ENCODE results near the gene HSF2. TPM values are rescaled to one million over a fixed set of nuclear protein-coding genes. Genes with fewer than 3 reads are reported as not detected.

The HSF2 gene
- total and polyA plus RNA-seq, 10 of the 15 experiments (the other 5 are each of a cell fraction or from before 2014, with no cell fraction given) = 9.5 to 38.3 (median 16.8) TPM

- no peak for TF ChIP-seq ZNF622 (IDR thresholded peaks at IDR 0.05)
- TF ChIP-seq TCF12 (IDR thresholded peaks at IDR 0.05; ENCODE audit: low read depth, low read length) = no peak
Observed at GRCh38 chr6:122374307-122374706, 25.1 kb upstream of the HSF2 start (continued).

DNA sequence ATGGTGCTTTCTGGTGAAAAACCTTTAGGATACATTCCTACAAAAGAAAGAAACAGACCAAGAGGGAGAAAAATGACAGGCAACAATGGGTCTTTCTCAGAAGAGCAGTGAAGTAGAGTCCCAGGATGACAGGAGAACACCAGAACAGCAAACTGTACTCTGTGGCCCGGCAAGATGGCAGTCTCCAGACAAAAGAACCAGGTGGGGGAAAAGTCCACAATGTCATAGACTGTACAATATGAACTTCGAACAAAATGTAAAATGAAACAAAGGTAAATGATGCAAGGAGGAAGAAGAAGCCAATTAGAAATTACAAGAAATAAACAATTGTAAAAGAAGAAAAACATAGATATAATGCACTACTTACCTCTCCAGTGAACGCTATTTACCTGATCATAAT lies 23.2 kb upstream of the HSF2 start:
- in situ Hi-C loops (cut with MboI) = no loop called here
- RAD21 ChIA-PET (ENCODE audit: unreplicated experiment) = no interaction called here

More for the DNA sequence above, 23.2 kb upstream of the HSF2 start:
- ATAC-seq = peak; percentile 69
- Histone ChIP-seq H3K9me3 (replicated peaks; ENCODE audit: control insufficient read depth, insufficient read depth, low read length) (no peaks in the 10 kb centered on the region), H4K20me1 (ENCODE audit: control insufficient read depth, insufficient read depth) (no peaks in the 10 kb centered on the region), H3K4me3 (no peak overlapping the region), H3K79me2 (ENCODE audit: control insufficient read depth, insufficient read depth, low read length) (no peaks in the 10 kb centered on the region), H2AFZ (ENCODE audit: control insufficient read depth, low read depth, low read length) (no peak overlapping the region), H3K36me3 (ENCODE audit: control insufficient read depth in 2 of 2, insufficient read depth in 2 of 2, low read length in 1 of 2) (no peaks in the 10 kb centered on the region), H3K27me3 (replicated peaks in 1 of 2; ENCODE audit: control insufficient read depth in 2 of 2, insufficient read depth in 2 of 2, low read length in 1 of 2) (no peaks in the 10 kb centered on the region), H3K4me1 (ENCODE audit: control insufficient read depth, insufficient read depth, low read length) (no peaks in the 10 kb centered on the region), H3K4me2 (ENCODE audit: control insufficient read depth, insufficient read depth) (no peak overlapping the region), H3K27ac (ENCODE audit: control insufficient read depth, insufficient read depth) (no peak overlapping the region), H3K9ac (ENCODE audit: control insufficient read depth, insufficient read depth, low read length) (no peak overlapping the region)
- SMC1A ChIA-PET (ENCODE audit: uncharacterized antibody, unreplicated experiment) = interaction anchor here (1.2 kb wide), 2 partner anchors 25 to 155 kb away, joined by 3 to 4 read pairs; no protein-coding TSS in a partner anchor
- intact Hi-C loops (cut with micrococcal nuclease; ENCODE audit: unreplicated experiment) = no loop called here
- no TSS peak for BruUV-seq (replicated peaks)
- POLR2A ChIA-PET = interaction anchor here (0.6 kb wide), 1 partner anchor 13 kb away, joined by 4 read pairs; no protein-coding TSS in a partner anchor
- no peak for DNase-seq (ENCODE audit: low read depth, low spot score)
- no peak for FAIRE-seq
- TF ChIP-seq, protein P1, sequence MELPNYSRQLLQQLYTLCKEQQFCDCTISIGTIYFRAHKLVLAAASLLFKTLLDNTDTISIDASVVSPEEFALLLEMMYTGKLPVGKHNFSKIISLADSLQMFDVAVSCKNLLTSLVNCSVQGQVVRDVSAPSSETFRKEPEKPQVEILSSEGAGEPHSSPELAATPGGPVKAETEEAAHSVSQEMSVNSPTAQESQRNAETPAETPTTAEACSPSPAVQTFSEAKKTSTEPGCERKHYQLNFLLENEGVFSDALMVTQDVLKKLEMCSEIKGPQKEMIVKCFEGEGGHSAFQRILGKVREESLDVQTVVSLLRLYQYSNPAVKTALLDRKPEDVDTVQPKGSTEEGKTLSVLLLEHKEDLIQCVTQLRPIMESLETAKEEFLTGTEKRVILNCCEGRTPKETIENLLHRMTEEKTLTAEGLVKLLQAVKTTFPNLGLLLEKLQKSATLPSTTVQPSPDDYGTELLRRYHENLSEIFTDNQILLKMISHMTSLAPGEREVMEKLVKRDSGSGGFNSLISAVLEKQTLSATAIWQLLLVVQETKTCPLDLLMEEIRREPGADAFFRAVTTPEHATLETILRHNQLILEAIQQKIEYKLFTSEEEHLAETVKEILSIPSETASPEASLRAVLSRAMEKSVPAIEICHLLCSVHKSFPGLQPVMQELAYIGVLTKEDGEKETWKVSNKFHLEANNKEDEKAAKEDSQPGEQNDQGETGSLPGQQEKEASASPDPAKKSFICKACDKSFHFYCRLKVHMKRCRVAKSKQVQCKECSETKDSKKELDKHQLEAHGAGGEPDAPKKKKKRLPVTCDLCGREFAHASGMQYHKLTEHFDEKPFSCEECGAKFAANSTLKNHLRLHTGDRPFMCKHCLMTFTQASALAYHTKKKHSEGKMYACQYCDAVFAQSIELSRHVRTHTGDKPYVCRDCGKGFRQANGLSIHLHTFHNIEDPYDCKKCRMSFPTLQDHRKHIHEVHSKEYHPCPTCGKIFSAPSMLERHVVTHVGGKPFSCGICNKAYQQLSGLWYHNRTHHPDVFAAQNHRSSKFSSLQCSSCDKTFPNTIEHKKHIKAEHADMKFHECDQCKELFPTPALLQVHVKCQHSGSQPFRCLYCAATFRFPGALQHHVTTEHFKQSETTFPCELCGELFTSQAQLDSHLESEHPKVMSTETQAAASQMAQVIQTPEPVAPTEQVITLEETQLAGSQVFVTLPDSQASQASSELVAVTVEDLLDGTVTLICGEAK (IDR thresholded peaks at IDR 0.05; ENCODE audit: borderline replicate concordance) = no peak
- no peak for TF ChIP-seq BRCA1 (IDR thresholded peaks at IDR 0.05; ENCODE audit: low read depth, low read length)
- TF ChIP-seq RBBP5 (conservative IDR thresholded peaks at IDR 0.05) = no peak
- TF ChIP-seq ZNF384 (IDR thresholded peaks at IDR 0.05; ENCODE audit: borderline replicate concordance, low read depth, low read length) = no peak
- no peak for TF ChIP-seq CREB1 (IDR thresholded peaks at IDR 0.05; ENCODE audit: low read depth)
- no peak for TF ChIP-seq IRF5 (IDR thresholded peaks at IDR 0.05; ENCODE audit: borderline replicate concordance)
- no peak for TF ChIP-seq FOXM1 (IDR thresholded peaks at IDR 0.05; ENCODE audit: low read depth, low read length)
- TF ChIP-seq NR2F1 (conservative IDR thresholded peaks at IDR 0.05) = no peak
- TF ChIP-seq USF2 (IDR thresholded peaks at IDR 0.05; ENCODE audit: borderline replicate concordance, low read depth, low read length) = no peak
- TF ChIP-seq KLF5 (IDR thresholded peaks at IDR 0.05; ENCODE audit: partially characterized antibody) = no peak
- no peak for TF ChIP-seq POLR2A (IDR thresholded peaks at IDR 0.05; ENCODE audit: low read depth, low read length)
- no peak for TF ChIP-seq PAX8 (IDR thresholded peaks at IDR 0.05)
- no peak for TF ChIP-seq MEF2B (IDR thresholded peaks at IDR 0.05; ENCODE audit: partially characterized antibody, poor library complexity, severe bottlenecking)
- no peak for TF ChIP-seq BCL11A (IDR thresholded peaks at IDR 0.05; ENCODE audit: low read depth, low read length)
- TF ChIP-seq ZNF207 (IDR thresholded peaks at IDR 0.05; ENCODE audit: borderline replicate concordance) = no peak
- TF ChIP-seq RAD51 (IDR thresholded peaks at IDR 0.05) = no peak
- no peak for TF ChIP-seq TAF1 (IDR thresholded peaks at IDR 0.05; ENCODE audit: borderline replicate concordance, low read depth, low read length)
- WGBS (ENCODE audit: insufficient coverage, insufficient replicate concordance, low lambda C conversion rate, missing lambda C conversion rate) = 21% methylated on average over 3 of the region's 3 CpGs
- CTCF ChIA-PET = no interaction called here
